CD14-positive monocyte (primary cell): Measurements from ENCODE around the gene GNG10. TPM values are rescaled to one million over a fixed set of nuclear protein-coding genes. Genes with fewer than 3 reads are reported as not detected.

Experiments
- DNase-seq, 3 donors: peaks; one replicate each; pipeline ENCODE4 v3.0.0-alpha.2; 2011 to 2022
- H2AFZ ChIP-seq: 2 replicates; pipeline ENCODE4 v1.6.0; 2012; ENCODE audit warnings: mild to moderate bottlenecking, low read depth, low read length, inconsistent platforms; ENCODE audit not compliant: insufficient read depth, poor library complexity, severe bottlenecking
- H3K27ac ChIP-seq, 2 donors: 1 replicate in 1 of 2; 2 replicates in 1 of 2; pipeline ENCODE4 v1.5.1; 2012 to 2013; ENCODE audit warnings: low read length in 2 of 2, control low read depth in 1 of 2, inconsistent platforms in 1 of 2, low read depth in 1 of 2, mild to moderate bottlenecking in 1 of 2
- H3K27me3 ChIP-seq, 2 donors: one replicate each; pipeline versions ENCODE4 v1.6.0 to v1.6.1; 2011 to 2013; ENCODE audit warnings: low read length in 2 of 2; ENCODE audit not compliant: control insufficient read depth in 2 of 2, insufficient read depth in 2 of 2
- H3K36me3 ChIP-seq, 2 donors: replicated peaks in 1 of 2; 1 replicate in 1 of 2; 2 replicates in 1 of 2; pipeline versions ENCODE4 v1.5.1 to v1.6.1; 2012 to 2013; ENCODE audit warnings: low read length in 2 of 2, control low read depth in 1 of 2, inconsistent platforms in 1 of 2, mild to moderate bottlenecking in 1 of 2; ENCODE audit not compliant: insufficient read depth in 2 of 2, control insufficient read depth in 1 of 2
- H3K4me1 ChIP-seq, 2 donors: 1 replicate in 1 of 2; 2 replicates in 1 of 2; pipeline versions ENCODE4 v1.5.1 to v1.6.1; 2012 to 2013; ENCODE audit warnings: low read length in 2 of 2, control low read depth in 1 of 2, inconsistent platforms in 1 of 2, mild to moderate bottlenecking in 1 of 2, moderate library complexity in 1 of 2; ENCODE audit not compliant: insufficient read depth in 2 of 2, control insufficient read depth in 1 of 2
- H3K4me2 ChIP-seq: replicated peaks from 2 replicates; pipeline ENCODE3; 2012; ENCODE audit warnings: low read length, moderate library complexity, mild to moderate bottlenecking; ENCODE audit not compliant: poor library complexity, severe bottlenecking; ENCODE audit errors: extremely low read depth
- H3K4me3 ChIP-seq, 3 experiments: fragments of 200-600 bp in 1 of 3; sonication (generic) in 1 of 3; replicated peaks in 1 of 3; 1 replicate in 2 of 3; 2 replicates in 1 of 3; pipeline ENCODE4 v1.5.1; 2011 to 2013; ENCODE audit warnings: low read length in 3 of 3, mild to moderate bottlenecking in 3 of 3, control low read depth in 2 of 3, low read depth in 2 of 3, inconsistent platforms in 1 of 3, moderate library complexity in 1 of 3
- H3K79me2 ChIP-seq: 2 replicates; pipeline ENCODE4 v1.6.0; 2012; ENCODE audit warnings: mild to moderate bottlenecking, control low read depth, inconsistent platforms, low read length, moderate library complexity; ENCODE audit not compliant: insufficient read depth
- H3K9ac ChIP-seq: 2 replicates; pipeline ENCODE4 v1.6.0; 2017; ENCODE audit warnings: low read length, mild to moderate bottlenecking; ENCODE audit not compliant: insufficient read depth, poor library complexity, severe bottlenecking
- H3K9me3 ChIP-seq, 2 donors: replicated peaks in 1 of 2; 1 replicate in 1 of 2; 2 replicates in 1 of 2; pipeline versions ENCODE4 v1.5.1 to v1.6.1; 2012 to 2013; ENCODE audit warnings: low read length in 2 of 2, control low read depth in 1 of 2; ENCODE audit not compliant: control insufficient read depth in 1 of 2, insufficient read depth in 1 of 2
- H4K20me1 ChIP-seq: 2 replicates; pipeline ENCODE4 v1.6.0; 2012; ENCODE audit warnings: mild to moderate bottlenecking, low read length, control low read depth, moderate library complexity; ENCODE audit not compliant: insufficient read depth
- H3K27ac Mint-ChIP-seq, 7 donors: one replicate each; pipeline ENCODE4 v1.8.0; 2020; ENCODE audit warnings: mild to moderate bottlenecking in 7 of 7, mixed read lengths in 7 of 7, moderate library complexity in 6 of 7, inconsistent platforms in 2 of 7
- H3K27me3 Mint-ChIP-seq, 3 donors: one replicate each; pipeline ENCODE4 v1.8.0; 2021 to 2022; ENCODE audit warnings: low read depth in 3 of 3, mild to moderate bottlenecking in 3 of 3, mixed read lengths in 3 of 3, moderate library complexity in 3 of 3, inconsistent platforms in 1 of 3
- H3K36me3 Mint-ChIP-seq, 2 donors: one replicate each; pipeline ENCODE4 v1.8.0; 2020; ENCODE audit warnings: mixed read lengths in 2 of 2, inconsistent platforms in 1 of 2, mild to moderate bottlenecking in 1 of 2
- H3K4me1 Mint-ChIP-seq: one replicate; pipeline ENCODE4 v1.8.0; 2020; ENCODE audit warnings: mild to moderate bottlenecking, mixed read lengths
- H3K4me3 Mint-ChIP-seq, 2 donors: one replicate each; pipeline ENCODE4 v1.8.0; 2020; ENCODE audit warnings: mild to moderate bottlenecking in 2 of 2, mixed read lengths in 2 of 2, moderate library complexity in 1 of 2
- H3K9me3 Mint-ChIP-seq, 7 donors: one replicate each; pipeline ENCODE4 v1.8.0; 2020 to 2022; ENCODE audit warnings: mixed read lengths in 7 of 7, mild to moderate bottlenecking in 6 of 7, moderate library complexity in 6 of 7, inconsistent platforms in 2 of 7
- CTCF ChIP-seq: fragments of 200-600 bp; IDR thresholded peaks from one replicate; pipeline ENCODE4 v1.8.0; 2022; ENCODE audit warnings: antibody characterized with exemption, mild to moderate bottlenecking
- WGBS: methylation state at CpG from one replicate; pipeline ENCODE4 v1.1.5; 2013; ENCODE audit warnings: missing lambda C conversion rate; ENCODE audit not compliant: insufficient coverage; 5-methylcytosine and 5-hydroxymethylcytosine counted together
- intact Hi-C, 2 donors: fragments of 100-400 bp; cut with micrococcal nuclease; formaldehyde crosslinking; loops; one replicate each; pipeline versions ENCODE4 v1.15.0 to v1.15.1; 2023
- polyA plus RNA-seq, 3 donors: library from polyadenylated mRNA; depleted of rRNA in 1 of 3; unstranded in 2 of 3; stranded (reverse) in 1 of 3; fragments of 300-500 nt in 2 of 3; fragments of >200 nt in 1 of 3; fragmentation: Illumina TruSeq in 2 of 3; gene quantifications; 1 replicate in 2 of 3; 2 replicates in 1 of 3; pipeline ENCODE4 v1.2.3, GENCODE V29; 2012 to 2021

GNG10 gene
- polyA plus RNA-seq, 3 donors: 42.9 to 84.1 (median 67.9) TPM

DNA sequence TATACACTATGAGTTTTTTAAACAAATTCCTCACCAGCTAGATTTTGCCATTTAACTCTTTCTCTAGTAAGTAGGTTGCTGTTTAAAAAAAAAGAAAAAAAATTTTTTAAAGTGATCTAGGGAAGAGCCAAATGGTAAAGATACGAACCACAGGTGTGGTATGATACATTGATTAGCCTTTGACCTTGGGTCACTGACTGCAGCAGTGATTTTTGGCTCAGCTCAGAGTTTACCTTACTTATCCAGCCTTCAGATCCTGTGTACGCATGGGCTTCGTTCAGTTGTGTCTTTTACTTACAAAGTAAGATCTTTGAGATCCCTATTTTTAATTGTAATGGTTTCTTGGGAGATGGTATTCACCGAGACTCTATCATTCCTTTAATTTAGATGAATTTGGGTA, 12.4 kb upstream of the GNG10 start:
- H3K27me3 ChIP-seq: no peaks in the 10 kb centered on the region
- no peaks in the 10 kb centered on the region for H3K9me3 Mint-ChIP-seq
- no peaks in the 10 kb centered on the region for H4K20me1 ChIP-seq
- H3K4me1 ChIP-seq: no peaks in the 10 kb centered on the region
- H3K36me3 Mint-ChIP-seq: peaks cover 44 to 62% of the 10 kb centered on the region in 2 donors
- H3K4me1 Mint-ChIP-seq: no peaks in the 10 kb centered on the region
- TF ChIP-seq CTCF: no peak
- H3K27ac Mint-ChIP-seq: no peak overlapping the region
- no peak for DNase-seq
- no peak overlapping the region for H3K4me3 ChIP-seq
- intact Hi-C loops: no loop called here
- H3K4me2 ChIP-seq: no peak overlapping the region
- H2AFZ ChIP-seq: no peak overlapping the region
- H3K36me3 ChIP-seq: peaks cover 26 to 62% of the 10 kb centered on the region in 2 donors
- 100% methylated on average over 1 of the region's 4 CpGs for WGBS
- H3K27me3 Mint-ChIP-seq: no peaks in the 10 kb centered on the region
- no peak overlapping the region for H3K4me3 Mint-ChIP-seq
- no peak overlapping the region for H3K9ac ChIP-seq
- H3K9me3 ChIP-seq: no peaks in the 10 kb centered on the region
- no peak overlapping the region for H3K27ac ChIP-seq
- no peaks in the 10 kb centered on the region for H3K79me2 ChIP-seq

DNA sequence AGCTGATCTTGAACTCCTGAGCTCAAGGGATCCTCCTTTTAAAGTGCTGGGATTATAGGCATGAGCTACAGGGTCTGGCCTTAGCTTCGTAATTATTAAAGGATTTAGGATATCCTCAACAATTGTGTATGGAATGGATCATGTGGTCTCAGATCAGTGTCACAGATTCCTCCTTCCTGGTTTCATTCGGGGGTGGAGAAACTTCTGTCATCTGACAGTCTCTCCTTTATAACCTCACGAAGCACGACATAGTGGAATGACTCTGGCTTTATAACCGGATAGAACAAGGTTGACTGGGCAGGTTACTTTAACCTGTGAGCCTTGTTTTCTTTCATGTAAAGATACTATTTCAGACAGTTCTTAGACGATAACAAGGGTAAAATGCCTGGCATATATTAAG, 4.4 kb upstream of the GNG10 start:
- no peak overlapping the region for H3K4me3 Mint-ChIP-seq
- Histone ChIP-seq H3K27me3 (no peaks in the 10 kb centered on the region), H3K4me1 (peaks cover 4 to 8% of the 10 kb centered on the region in 2 donors), H3K4me2 (no peak overlapping the region), H3K27ac (no peak overlapping the region), H3K36me3 (peaks cover 5 to 25% of the 10 kb centered on the region in 2 donors), H3K79me2 (no peaks in the 10 kb centered on the region), H4K20me1 (no peaks in the 10 kb centered on the region), H3K4me3 (no peak overlapping the region), H3K9me3 (no peaks in the 10 kb centered on the region), H2AFZ (no peak overlapping the region), H3K9ac (no peak overlapping the region)
- peaks cover 17 to 18% of the 10 kb centered on the region in 2 donors for H3K36me3 Mint-ChIP-seq
- DNase-seq: no peak
- no peaks in the 10 kb centered on the region for H3K9me3 Mint-ChIP-seq
- H3K27ac Mint-ChIP-seq: no peak overlapping the region
- WGBS: no CpG with 5 or more reads among the region's 6 CpGs
- no peak for TF ChIP-seq CTCF
- intact Hi-C loops: no loop called here
- H3K4me1 Mint-ChIP-seq: peaks cover 8% of the 10 kb centered on the region
- H3K27me3 Mint-ChIP-seq: peaks cover 5 to 10% (median 9%) of the 10 kb centered on the region in 3 donors
